ENCODE results near the gene TRAF2. TPM values are rescaled to one million over a fixed set of nuclear protein-coding genes. Genes with fewer than 3 reads are reported as not detected.

TRAF2 gene
- total RNA-seq, 1 donor from 2014 or later = 21.7 TPM

DNA sequence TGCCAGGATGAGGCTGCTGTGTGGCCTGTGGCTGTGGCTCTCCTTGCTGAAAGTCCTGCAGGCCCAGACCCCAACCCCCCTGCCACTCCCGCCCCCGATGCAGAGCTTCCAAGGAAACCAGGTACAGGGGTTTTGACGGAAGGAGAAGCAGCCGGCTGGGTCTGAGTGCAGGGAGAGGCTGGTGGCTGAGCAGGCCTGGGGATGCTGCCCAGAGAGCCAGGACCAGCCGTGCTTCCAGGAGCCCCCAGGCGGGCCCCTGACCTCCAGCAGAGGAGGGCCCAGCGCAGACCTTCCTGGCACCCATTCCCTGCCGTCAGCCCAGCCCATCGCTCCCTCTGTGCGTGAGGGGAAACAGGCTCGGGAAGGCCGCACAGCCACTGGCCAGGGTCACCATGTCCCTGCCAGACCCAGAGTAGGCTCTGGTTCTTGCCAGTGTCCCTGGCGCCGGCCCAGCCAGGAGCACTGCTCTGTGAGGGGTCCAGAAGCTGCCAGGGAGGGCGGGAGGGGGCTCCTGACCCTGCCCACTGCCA lies 66.1 kb downstream of the TRAF2 start:
- Mint-ChIP-seq H3K27ac (ENCODE audit: unreplicated experiment) (no peak overlapping the region), H3K9me3 (ENCODE audit: unreplicated experiment) (no peaks in the 10 kb centered on the region), H3K36me3 (ENCODE audit: low read depth, unreplicated experiment) (no peaks in the 10 kb centered on the region), H3K4me1 (ENCODE audit: unreplicated experiment) (no peaks in the 10 kb centered on the region), H3K27me3 (ENCODE audit: unreplicated experiment) (peaks cover 4% of the 10 kb centered on the region), H3K4me3 (ENCODE audit: unreplicated experiment) (no peak overlapping the region)
- TF ChIP-seq CTCF (IDR thresholded peaks at IDR 0.05; ENCODE audit: unreplicated experiment) = no peak
- no peak for DNase-seq (ENCODE audit: low spot score)

- no peak overlapping the region for H3K4me3 Mint-ChIP-seq (ENCODE audit: unreplicated experiment)
- H3K9me3 Mint-ChIP-seq (ENCODE audit: unreplicated experiment) = no peaks in the 10 kb centered on the region
- DNase-seq (ENCODE audit: low spot score) = no peak
- H3K4me1 Mint-ChIP-seq (ENCODE audit: unreplicated experiment) = no peaks in the 10 kb centered on the region
- no peak for TF ChIP-seq CTCF (IDR thresholded peaks at IDR 0.05; ENCODE audit: unreplicated experiment)
- no peaks in the 10 kb centered on the region for H3K36me3 Mint-ChIP-seq (ENCODE audit: low read depth, unreplicated experiment)
- no peak overlapping the region for H3K27ac Mint-ChIP-seq (ENCODE audit: unreplicated experiment)
- H3K27me3 Mint-ChIP-seq (ENCODE audit: unreplicated experiment) = peaks cover 7% of the 10 kb centered on the region
Observed at GRCh38 chr9:136952876-136953770, 66.8 kb downstream of the TRAF2 start.

DNA sequence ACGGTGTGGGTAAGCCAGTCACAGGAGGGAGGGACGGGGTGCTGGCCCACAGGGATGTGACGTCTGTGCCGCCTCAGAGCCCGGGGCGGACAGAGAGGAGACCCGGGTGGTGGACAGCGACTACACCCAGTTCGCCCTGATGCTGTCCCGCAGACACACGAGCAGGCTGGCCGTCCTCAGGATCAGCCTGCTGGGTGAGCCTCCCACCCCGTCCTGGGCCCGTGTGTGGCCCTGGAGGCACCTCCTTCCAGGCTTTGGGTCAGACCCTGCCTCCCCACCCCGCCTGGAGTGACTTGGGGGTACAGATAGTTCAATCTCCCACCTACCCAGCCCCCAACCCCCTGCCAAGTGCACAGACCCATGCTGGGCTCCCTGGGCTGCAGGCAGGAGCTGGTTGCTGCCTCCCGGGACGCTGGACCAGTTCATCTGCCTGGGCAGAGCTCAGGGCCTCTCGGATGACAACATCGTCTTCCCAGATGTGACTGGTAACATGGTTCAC lies 67.5 kb downstream of the TRAF2 start:
- no peak for TF ChIP-seq CTCF (IDR thresholded peaks at IDR 0.05; ENCODE audit: unreplicated experiment)
- H3K9me3 Mint-ChIP-seq (ENCODE audit: unreplicated experiment) = no peaks in the 10 kb centered on the region
- H3K4me1 Mint-ChIP-seq (ENCODE audit: unreplicated experiment) = no peaks in the 10 kb centered on the region
- H3K27ac Mint-ChIP-seq (ENCODE audit: unreplicated experiment) = no peak overlapping the region
- H3K27me3 Mint-ChIP-seq (ENCODE audit: unreplicated experiment) = peaks cover 8% of the 10 kb centered on the region
- H3K36me3 Mint-ChIP-seq (ENCODE audit: low read depth, unreplicated experiment) = no peaks in the 10 kb centered on the region
- no peak overlapping the region for H3K4me3 Mint-ChIP-seq (ENCODE audit: unreplicated experiment)
- no peak for DNase-seq (ENCODE audit: low spot score)

- H3K27ac Mint-ChIP-seq (ENCODE audit: unreplicated experiment) = no peak overlapping the region
- no peak for TF ChIP-seq CTCF (IDR thresholded peaks at IDR 0.05; ENCODE audit: unreplicated experiment)
- no peaks in the 10 kb centered on the region for H3K9me3 Mint-ChIP-seq (ENCODE audit: unreplicated experiment)
- H3K36me3 Mint-ChIP-seq (ENCODE audit: low read depth, unreplicated experiment) = no peaks in the 10 kb centered on the region
- no peak overlapping the region for H3K4me3 Mint-ChIP-seq (ENCODE audit: unreplicated experiment)
- peaks cover 7% of the 10 kb centered on the region for H3K27me3 Mint-ChIP-seq (ENCODE audit: unreplicated experiment)
- H3K4me1 Mint-ChIP-seq (ENCODE audit: unreplicated experiment) = no peaks in the 10 kb centered on the region
- no peak for DNase-seq (ENCODE audit: low spot score)
Observed at GRCh38 chr9:136954270-136955083, 68.2 kb downstream of the TRAF2 start.
